Measurements from ENCODE around the gene ZNF223. TPM values are rescaled to one million over a fixed set of nuclear protein-coding genes. Genes with fewer than 3 reads are reported as not detected.

The ZNF223 gene
- total RNA-seq, 1 experiment from 2014 or later = 2.2 TPM

DNA sequence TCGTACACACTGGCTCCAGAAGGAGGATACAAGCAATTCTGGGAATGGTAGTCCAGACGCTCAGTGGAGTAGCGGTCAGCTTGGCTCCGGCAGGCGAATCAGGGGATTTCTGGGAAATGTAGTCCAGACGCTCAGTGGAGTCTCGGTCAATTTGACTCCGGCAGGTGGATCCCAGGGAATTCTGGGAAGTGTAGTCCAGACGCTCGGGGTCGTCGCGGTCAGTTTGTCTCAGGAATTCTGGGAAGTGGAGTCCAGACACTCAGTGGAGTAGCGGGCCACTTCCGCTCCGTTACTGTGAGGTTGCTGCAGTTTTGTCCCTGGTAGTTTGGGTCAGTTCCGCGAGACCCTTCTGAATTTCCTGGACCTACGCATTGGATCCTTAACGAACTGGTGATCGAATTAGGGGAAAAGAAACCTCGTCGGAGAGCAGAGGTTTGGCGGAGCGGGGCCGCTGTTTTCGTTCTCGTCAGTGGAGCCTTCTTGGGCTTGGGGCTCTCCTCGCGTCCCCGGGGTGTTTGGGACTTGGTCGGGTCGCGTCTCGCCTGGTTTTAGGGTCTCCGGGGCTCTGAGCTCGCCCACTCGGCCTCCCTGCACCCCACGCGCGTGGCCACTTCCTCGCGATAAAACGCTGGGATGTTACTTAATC, 61.4 kb downstream of the ZNF223 start, which contains the start of gene ZNF225:
Gene ZNF225 (plus strand): TSS at position 262 of the 646 bp plus-strand sequence. CDS start 2,429 bp downstream, outside the sequence.
- intact Hi-C loops (cut with micrococcal nuclease; ENCODE audit: unreplicated experiment) (no loop called here), in situ Hi-C loops (cut with HindIII; ENCODE audit: low pct_unique_long_range_greater_than_20kb, low sequenced_read_pairs) (no loop called here)
- H3K9me3 ChIP-seq (ENCODE audit: control insufficient read depth, insufficient read depth, low read depth, low read length) = peaks cover 11% of the 10 kb centered on the region; the same call in 1 of the 2 replicates
- H3K4me1 ChIP-seq (ENCODE audit: control insufficient read depth, insufficient read depth, low read length) = no peaks in the 10 kb centered on the region
- DNase-seq (ENCODE audit: low read depth, low spot score) = peak; percentile 90
- ChIA-PET CTCF (no interaction called here), POLR2A (interaction anchor here (0.6 to 0.7 kb wide), 2 partner anchors 215 to 334 kb away, joined by 3 to 5 read pairs; no protein-coding TSS in a partner anchor)
- H3K36me3 ChIP-seq (ENCODE audit: control insufficient read depth, insufficient read depth, low read length) = no peaks in the 10 kb centered on the region; the same call in none of the 2 replicates
- no peaks in the 10 kb centered on the region for H3K27me3 ChIP-seq (ENCODE audit: control insufficient read depth, insufficient read depth, low read length)
- H3K27ac ChIP-seq (ENCODE audit: low read length) = peak within 1 kb of the TSS; percentile 84
- peak within 1 kb of the TSS; percentile 89 to 96 for H3K4me3 ChIP-seq (ENCODE audit: low read depth in 2 of 2, low read length in 2 of 2)
- BruUV-seq (replicated peaks) = no TSS peak
- peak; percentile 99 for ATAC-seq
- 0 out of 2 replicates have a peak, but pooled peaks have one; percentile 43 for TF ChIP-seq SIN3A (IDR thresholded peaks at IDR 0.05; ENCODE audit: borderline replicate concordance, insufficient read depth, low read depth, low read length)
- TF ChIP-seq, protein P1, sequence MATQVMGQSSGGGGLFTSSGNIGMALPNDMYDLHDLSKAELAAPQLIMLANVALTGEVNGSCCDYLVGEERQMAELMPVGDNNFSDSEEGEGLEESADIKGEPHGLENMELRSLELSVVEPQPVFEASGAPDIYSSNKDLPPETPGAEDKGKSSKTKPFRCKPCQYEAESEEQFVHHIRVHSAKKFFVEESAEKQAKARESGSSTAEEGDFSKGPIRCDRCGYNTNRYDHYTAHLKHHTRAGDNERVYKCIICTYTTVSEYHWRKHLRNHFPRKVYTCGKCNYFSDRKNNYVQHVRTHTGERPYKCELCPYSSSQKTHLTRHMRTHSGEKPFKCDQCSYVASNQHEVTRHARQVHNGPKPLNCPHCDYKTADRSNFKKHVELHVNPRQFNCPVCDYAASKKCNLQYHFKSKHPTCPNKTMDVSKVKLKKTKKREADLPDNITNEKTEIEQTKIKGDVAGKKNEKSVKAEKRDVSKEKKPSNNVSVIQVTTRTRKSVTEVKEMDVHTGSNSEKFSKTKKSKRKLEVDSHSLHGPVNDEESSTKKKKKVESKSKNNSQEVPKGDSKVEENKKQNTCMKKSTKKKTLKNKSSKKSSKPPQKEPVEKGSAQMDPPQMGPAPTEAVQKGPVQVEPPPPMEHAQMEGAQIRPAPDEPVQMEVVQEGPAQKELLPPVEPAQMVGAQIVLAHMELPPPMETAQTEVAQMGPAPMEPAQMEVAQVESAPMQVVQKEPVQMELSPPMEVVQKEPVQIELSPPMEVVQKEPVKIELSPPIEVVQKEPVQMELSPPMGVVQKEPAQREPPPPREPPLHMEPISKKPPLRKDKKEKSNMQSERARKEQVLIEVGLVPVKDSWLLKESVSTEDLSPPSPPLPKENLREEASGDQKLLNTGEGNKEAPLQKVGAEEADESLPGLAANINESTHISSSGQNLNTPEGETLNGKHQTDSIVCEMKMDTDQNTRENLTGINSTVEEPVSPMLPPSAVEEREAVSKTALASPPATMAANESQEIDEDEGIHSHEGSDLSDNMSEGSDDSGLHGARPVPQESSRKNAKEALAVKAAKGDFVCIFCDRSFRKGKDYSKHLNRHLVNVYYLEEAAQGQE (IDR thresholded peaks at IDR 0.05; ENCODE audit: insufficient read depth in 1 of 2, low read depth in 2 of 2, low read length in 1 of 2) = no peak
- TF ChIP-seq POLR2AphosphoS5 (IDR thresholded peaks at IDR 0.05; ENCODE audit: low read depth, low read length) = peak; percentile 51; the same call in 1 of the 2 replicates

DNA sequence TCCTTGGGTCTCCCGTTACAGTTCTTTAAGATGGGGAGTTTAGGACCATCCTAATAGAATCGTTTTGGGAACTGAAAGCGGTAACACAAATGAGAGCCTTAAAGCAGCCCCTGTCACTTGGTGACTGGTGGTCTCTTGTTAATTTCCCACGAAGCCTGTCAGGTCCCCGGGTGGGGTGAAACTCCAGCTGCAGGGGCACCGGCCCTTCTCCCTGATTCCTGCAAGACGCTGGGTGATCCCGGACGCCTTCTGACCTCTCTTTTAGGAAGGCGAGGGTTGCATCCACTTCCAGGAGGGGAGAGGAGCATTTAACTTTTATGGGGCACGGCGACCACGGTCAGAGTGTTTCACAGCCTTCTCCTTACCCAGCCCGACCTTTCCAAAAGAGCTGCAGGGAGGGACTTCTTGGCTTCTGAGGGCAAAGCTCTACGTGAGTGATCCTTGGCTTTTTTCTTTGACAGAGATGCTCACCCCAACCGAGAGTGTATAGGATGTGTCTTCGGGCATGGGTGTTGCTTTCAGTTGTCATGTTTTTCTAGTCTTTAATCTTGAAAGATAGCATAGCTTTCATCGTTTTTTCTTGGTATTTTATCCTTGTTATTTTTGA, 62.1 kb downstream of the ZNF223 start:
- Histone ChIP-seq H3K4me1 (ENCODE audit: control insufficient read depth, insufficient read depth, low read length) (no peaks in the 10 kb centered on the region), H3K36me3 (ENCODE audit: control insufficient read depth, insufficient read depth, low read length) (no peaks in the 10 kb centered on the region; the same call in none of the 2 replicates), H3K27me3 (ENCODE audit: control insufficient read depth, insufficient read depth, low read length) (no peaks in the 10 kb centered on the region), H3K9me3 (ENCODE audit: control insufficient read depth, insufficient read depth, low read depth, low read length) (peaks cover 9% of the 10 kb centered on the region; the same call in 1 of the 2 replicates), H3K4me3 (ENCODE audit: low read depth in 2 of 2, low read length in 2 of 2) (peak overlapping the region; percentile 89 to 96), H3K27ac (ENCODE audit: low read length) (peak overlapping the region; percentile 81)
- in situ Hi-C loops (cut with HindIII; ENCODE audit: low pct_unique_long_range_greater_than_20kb, low sequenced_read_pairs) = no loop called here
- BruUV-seq (replicated peaks) = TSS peak; percentile 80
- ChIA-PET CTCF (no interaction called here), POLR2A (interaction anchor here (0.6 to 0.7 kb wide), 2 partner anchors 215 to 333 kb away, joined by 3 to 5 read pairs; no protein-coding TSS in a partner anchor)
- intact Hi-C loops (cut with micrococcal nuclease; ENCODE audit: unreplicated experiment) = no loop called here
- DNase-seq (ENCODE audit: low read depth, low spot score) (no peak), ATAC-seq (peak; percentile 28)
- TF ChIP-seq SIN3A (IDR thresholded peaks at IDR 0.05; ENCODE audit: borderline replicate concordance, insufficient read depth, low read depth, low read length) (no peak), POLR2AphosphoS5 (IDR thresholded peaks at IDR 0.05; ENCODE audit: low read depth, low read length) (no peak), TCF7L2 (IDR thresholded peaks at IDR 0.05; ENCODE audit: low read depth, low read length) (no peak)
- TF ChIP-seq, protein P2, sequence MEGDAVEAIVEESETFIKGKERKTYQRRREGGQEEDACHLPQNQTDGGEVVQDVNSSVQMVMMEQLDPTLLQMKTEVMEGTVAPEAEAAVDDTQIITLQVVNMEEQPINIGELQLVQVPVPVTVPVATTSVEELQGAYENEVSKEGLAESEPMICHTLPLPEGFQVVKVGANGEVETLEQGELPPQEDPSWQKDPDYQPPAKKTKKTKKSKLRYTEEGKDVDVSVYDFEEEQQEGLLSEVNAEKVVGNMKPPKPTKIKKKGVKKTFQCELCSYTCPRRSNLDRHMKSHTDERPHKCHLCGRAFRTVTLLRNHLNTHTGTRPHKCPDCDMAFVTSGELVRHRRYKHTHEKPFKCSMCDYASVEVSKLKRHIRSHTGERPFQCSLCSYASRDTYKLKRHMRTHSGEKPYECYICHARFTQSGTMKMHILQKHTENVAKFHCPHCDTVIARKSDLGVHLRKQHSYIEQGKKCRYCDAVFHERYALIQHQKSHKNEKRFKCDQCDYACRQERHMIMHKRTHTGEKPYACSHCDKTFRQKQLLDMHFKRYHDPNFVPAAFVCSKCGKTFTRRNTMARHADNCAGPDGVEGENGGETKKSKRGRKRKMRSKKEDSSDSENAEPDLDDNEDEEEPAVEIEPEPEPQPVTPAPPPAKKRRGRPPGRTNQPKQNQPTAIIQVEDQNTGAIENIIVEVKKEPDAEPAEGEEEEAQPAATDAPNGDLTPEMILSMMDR (IDR thresholded peaks at IDR 0.05) = no peak
- TF ChIP-seq, protein P1 (IDR thresholded peaks at IDR 0.05; ENCODE audit: insufficient read depth in 1 of 2, low read depth in 2 of 2, low read length in 1 of 2) = no peak

Other genes with a start within 250 kb of the ZNF223 start
- gene LYPD5, start 249.6 kb upstream of the ZNF223 start, total RNA-seq (2021; ENCODE audit: unreplicated experiment) = 0.87 TPM
- gene ZNF283, start 224.7 kb upstream of the ZNF223 start, total RNA-seq (2021; ENCODE audit: unreplicated experiment) = 6.9 TPM
- gene ZNF404, start 168.1 kb upstream of the ZNF223 start, total RNA-seq (2021; ENCODE audit: unreplicated experiment) = 2.4 TPM
- gene ZNF45, start 116.8 kb upstream of the ZNF223 start, total RNA-seq (2021; ENCODE audit: unreplicated experiment) = 10.7 TPM
- 2.8 TPM for gene ZNF221, start 100.8 kb upstream of the ZNF223 start, total RNA-seq (2021; ENCODE audit: unreplicated experiment)
- gene ZNF155, start 67.8 kb upstream of the ZNF223 start, total RNA-seq (2021; ENCODE audit: unreplicated experiment) = 5.0 TPM
- 4.2 TPM for gene ZNF230, start 49.1 kb upstream of the ZNF223 start, total RNA-seq (2021; ENCODE audit: unreplicated experiment)
- 3.1 TPM for gene ZNF222, start 26.7 kb upstream of the ZNF223 start, total RNA-seq (2021; ENCODE audit: unreplicated experiment)
- gene ZNF284, start 20.1 kb downstream of the ZNF223 start, total RNA-seq (2021; ENCODE audit: unreplicated experiment) = 0.87 TPM
- 13.4 TPM for gene ZNF224, start 42.3 kb downstream of the ZNF223 start, total RNA-seq (2021; ENCODE audit: unreplicated experiment)
- 3.5 TPM for gene ZNF225, start 61.4 kb downstream of the ZNF223 start, total RNA-seq (2021; ENCODE audit: unreplicated experiment)
- 6.4 TPM for gene ZNF234, start 89.5 kb downstream of the ZNF223 start, total RNA-seq (2021; ENCODE audit: unreplicated experiment)
- gene ZNF226, start 113.1 kb downstream of the ZNF223 start, total RNA-seq (2021; ENCODE audit: unreplicated experiment) = 21.7 TPM
- gene ZNF227, start 160.5 kb downstream of the ZNF223 start, total RNA-seq (2021; ENCODE audit: unreplicated experiment) = 15.4 TPM
- gene ZNF233, start 207.8 kb downstream of the ZNF223 start, total RNA-seq (2021; ENCODE audit: unreplicated experiment) = 1.8 TPM